IPS-NIHi11 (cell line): Measurements from ENCODE around the gene TMEM132A.
"Not testable (repeated sequence)": the region's sequence is repeated elsewhere in the genome, so short reads cannot be mapped to it uniquely, and the experiment has no call there.

ENCODE experiments used
- DNase-seq: peaks from one replicate; pipeline ENCODE4 v3.0.0; 2012; ENCODE audit warnings: mixed read lengths, low spot score

TMEM132A gene

DNA sequence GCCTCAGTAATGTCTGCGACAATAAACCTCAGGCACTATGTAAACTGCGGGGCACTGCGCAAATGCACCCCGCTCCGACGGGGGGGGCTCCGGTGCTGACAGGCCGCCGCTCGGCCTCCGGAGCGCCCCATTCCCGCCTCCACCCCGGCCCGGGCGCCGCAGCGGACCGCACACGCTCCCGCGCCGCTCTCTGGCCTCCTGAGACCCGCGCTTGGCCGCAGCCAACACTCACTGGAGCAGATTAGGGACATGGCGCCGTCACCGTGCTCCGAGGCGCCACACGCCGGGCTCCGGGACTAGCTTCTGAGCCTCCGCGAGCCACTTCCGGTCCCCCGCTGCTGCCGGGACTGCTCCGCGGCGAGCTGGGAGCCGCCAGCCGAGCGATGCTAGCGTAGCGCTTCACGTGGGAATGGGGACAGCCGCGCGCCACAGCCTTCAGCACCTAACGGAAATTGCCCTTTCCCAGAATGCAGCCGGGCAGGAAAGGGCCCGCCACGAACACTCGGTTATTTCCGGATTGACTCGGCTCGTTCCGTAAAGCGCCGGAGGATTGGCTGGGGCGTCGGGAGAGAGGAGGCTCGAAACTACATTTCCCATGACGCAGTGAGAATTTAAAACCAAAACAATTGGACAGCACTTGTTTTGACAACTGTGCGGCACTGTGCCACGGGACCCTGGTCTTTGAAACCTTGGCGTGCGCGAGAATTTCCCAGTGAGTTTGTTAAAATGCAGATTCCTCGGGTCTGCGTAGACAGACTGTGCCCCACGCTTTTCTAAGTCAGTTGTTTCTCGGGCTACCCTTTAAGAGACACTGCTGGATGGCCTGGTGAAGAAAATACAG is 17.9 kb upstream of the TMEM132A start, which contains the start of gene PRPF19:
PRPF19 (minus strand) TSS at position 454 of the 841 bp plus-strand sequence; CDS start at position 251, 203 bp downstream.
- DNase-seq, result peak; percentile 97

DNA sequence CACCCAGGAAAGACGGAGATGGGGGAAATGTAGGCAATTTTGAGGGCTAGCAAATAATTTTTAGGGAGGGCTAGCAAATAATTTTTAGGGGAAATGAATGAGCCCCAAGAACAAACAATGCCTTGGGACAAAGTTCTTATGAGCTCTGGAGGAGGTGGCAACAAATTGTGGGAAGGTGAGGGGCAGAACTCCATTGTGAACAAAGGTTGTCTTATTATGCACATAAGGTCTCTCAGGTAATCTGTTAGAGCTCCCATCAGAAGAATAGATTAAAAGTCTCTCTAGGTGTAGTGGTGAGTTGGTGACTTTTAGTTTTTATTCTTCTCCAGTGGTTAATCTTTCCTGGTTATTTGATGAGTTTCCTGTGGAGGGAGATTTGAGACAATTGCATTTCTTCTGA is 15.5 kb upstream of the TMEM132A start:
- no peak for DNase-seq

GRCh38 chr11:60909680-60910280 is 14.5 kb upstream of the TMEM132A start:
- DNase-seq, result not testable (repeated sequence)

DNA sequence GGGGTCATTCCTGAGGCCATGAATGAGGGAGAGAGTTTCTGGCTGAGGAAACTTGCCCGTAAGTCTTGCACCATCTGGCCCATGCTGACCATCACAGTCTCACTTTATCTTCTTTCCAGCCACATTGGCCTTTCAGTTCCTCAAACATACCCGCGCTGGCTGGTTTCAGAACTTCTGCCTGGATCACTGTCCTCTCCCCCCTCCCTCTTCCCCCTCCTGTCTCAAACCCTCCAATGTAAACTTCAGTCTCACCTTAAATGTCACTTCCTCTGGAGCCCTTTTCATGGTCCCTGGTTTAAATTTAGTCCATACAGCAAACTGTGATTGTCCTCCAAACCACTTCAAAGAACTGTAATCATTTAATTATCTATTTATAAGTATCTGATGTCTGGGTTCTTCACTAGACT is 14.0 kb upstream of the TMEM132A start:
- no peak for DNase-seq

- no peak for DNase-seq
Observed at GRCh38 chr11:60910711-60911380, 13.4 kb upstream of the TMEM132A start.

DNA sequence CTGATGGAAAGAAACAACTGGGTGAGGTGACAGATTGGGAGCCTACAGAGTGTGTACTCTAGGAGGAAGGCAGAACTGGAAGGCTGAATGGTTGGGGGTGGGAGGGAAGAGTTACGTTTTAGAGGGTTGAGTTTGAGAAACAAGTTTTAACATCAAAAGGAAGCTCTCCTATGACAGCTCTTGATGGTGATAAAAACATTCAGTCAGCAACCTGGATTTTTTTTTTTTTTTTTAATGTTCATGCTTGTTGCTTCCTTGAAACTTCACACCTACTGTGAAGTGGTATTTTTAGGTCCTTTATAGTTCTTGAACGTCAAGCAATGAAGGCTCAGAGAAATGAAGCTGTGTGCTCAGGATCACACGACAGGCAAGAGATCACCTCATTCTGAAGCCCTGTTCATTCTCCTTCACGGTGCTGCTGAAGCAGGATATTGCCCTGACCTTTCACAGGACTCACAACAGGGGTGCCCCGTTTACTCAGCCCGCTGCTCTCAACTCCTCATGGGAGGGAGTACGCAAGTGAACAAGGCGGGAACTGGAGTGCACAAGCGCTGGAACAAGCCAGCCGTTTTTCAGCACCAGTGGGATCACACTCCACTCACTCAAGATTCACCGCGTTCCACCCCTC is 11.9 kb upstream of the TMEM132A start:
- DNase-seq, result no peak

GRCh38 chr11:60912851-60913528 is 11.3 kb upstream of the TMEM132A start:
- DNase-seq, result no peak

DNA sequence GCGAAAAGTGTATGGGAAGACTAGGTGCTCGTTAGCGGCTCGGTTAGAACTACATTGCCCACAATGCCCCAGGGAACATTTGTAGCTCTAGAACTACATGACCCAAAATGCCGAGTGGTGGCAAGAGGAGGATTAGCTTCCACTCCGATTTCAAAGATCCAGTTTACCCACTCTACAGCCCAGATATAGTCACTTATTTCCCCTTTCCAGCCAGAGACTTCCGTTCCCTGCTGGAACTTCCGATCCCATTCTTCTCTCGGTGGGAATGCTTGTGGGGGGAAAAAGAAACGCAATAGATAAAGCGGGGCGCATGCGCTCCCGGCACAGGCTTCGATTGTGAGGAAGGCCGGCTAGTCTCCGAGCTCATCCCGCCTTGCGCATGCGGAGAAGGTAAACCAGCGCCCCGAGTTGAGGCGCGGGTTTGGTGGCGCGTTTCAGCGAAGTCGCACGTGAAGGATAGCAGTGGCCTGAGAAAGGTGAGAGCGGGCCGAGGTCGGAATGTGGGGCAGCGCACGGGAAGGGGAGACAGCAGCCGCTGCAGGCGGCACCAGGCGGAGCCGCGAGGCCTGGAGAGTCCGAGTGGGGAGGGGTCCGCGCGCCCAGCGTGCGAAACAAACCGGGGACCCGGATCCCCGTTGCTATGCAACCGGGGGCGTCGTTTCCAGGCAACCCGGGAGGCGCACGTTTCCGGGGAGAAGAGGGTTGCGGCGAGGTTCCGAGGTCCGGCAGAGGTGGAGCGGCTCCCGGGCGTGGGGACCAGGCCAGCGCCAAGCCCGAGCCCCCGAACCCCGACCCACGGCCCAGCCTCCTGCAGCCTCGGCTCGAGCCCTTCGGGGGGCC is 10.2 kb upstream of the TMEM132A start, which contains the start of gene TMEM109:
TMEM109 (plus strand) TSS at position 366 of the 840 bp plus-strand sequence. CDS start 5,536 bp downstream, outside the sequence.
- DNase-seq, result peak; percentile 90

GRCh38 chr11:60914633-60915247 is 9.5 kb upstream of the TMEM132A start:
- no peak for DNase-seq

GRCh38 chr11:60915248-60915914 is 8.9 kb upstream of the TMEM132A start:
- DNase-seq, result peak; percentile 67

GRCh38 chr11:60916669-60917206 is 7.5 kb upstream of the TMEM132A start:
- DNase-seq, result no peak

DNA sequence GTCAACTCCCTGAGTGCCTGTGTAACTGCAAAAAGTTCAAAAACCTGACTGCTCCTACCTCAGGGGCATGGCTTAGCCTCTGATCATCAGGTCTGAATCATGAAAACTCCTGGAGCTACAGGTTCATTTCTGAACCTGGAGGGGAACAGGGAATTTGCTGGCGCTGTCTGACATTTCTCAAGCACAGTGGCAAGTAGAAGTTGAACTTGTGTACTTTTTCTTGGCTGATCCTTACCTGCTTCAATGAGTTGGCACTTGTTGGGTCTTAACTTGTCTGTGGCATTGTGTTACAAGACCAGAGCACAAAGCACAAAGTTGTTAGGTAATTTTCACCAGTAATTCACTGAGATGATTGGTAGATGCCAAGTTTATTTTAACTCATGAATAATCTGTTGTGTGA is 7.0 kb upstream of the TMEM132A start:
- no peak for DNase-seq

GRCh38 chr11:60918251-60918938 is 5.9 kb upstream of the TMEM132A start:
- DNase-seq, result no peak

DNA sequence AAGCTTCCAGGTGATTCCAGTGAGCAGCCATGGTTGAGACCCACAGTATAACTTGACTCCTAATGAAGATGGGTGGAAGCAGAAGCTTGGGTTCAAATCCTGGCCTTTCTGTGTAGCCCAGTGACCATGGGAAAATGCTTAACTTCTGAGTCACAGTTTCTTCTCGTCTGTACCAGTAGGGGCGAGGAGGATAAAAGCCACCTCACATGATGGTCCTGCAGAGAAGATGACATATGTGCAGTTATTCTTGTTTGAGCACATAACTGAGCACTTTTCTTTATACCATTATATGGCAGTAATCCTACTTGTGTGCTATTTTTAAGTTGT is 5.4 kb upstream of the TMEM132A start:
- DNase-seq, result no peak

GRCh38 chr11:60919320-60919719 is 4.9 kb upstream of the TMEM132A start:
- DNase-seq, result no peak

DNA sequence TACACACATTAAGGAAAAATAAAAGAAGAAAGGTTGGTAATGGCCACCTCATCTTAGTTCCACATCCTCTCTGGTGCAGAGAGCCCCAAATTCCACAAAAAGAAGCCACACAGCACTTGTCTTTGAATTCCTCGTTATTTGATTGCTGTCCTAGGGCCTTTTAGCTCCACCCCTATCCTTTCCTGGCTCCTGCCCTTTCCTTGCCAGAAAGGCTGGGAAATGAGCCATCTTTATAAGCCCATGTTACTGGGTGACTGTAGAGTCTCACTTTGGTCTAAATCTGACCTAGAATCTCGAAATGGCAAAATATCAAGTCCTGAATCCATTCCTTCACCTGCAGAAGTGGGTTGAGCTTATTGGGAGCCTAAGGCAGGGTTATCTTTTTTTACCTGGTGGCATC is 4.3 kb upstream of the TMEM132A start:
- no peak for DNase-seq

DNA sequence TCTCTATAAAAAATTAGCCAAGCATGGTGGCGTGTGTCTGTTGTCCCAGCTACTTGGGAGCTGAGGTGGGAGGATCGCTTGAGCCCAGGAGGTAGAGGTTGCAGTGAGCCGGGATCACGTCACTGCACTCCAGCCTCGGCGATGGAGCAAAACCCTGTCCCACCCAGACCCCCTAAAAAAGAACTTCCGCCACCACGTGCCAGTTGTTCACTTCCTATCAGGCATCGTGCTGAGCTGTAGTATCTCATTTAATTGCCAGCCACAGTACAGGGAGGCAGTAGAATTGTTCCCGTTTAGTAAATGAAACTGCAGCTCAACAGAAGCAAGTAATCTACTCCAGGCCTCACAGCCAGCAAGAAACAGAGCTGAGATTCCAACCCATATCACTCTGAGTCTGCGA is 3.0 kb upstream of the TMEM132A start:
- no peak for DNase-seq

- no peak for DNase-seq
Observed at GRCh38 chr11:60921777-60922335, 2.4 kb upstream of the TMEM132A start.

- DNase-seq, result no peak
Observed at GRCh38 chr11:60922906-60923305, 1.4 kb upstream of the TMEM132A start.
